ENCODE results near the gene MTHFD1L. TPM values are rescaled to one million over a fixed set of nuclear protein-coding genes. Genes with fewer than 3 reads are reported as not detected.

MTHFD1L gene
- total and polyA plus RNA-seq, 2 donors (not counting 3 experiments of a cell fraction or from before 2014, with no cell fraction given): 40.2 to 120 TPM

GRCh38 chr6:151054306-151054705 is 188.8 kb downstream of the MTHFD1L start:
- H3K4me2 ChIP-seq (ENCODE audit: insufficient read depth, low read length): no peak overlapping the region
- ChIA-PET CTCF (interaction anchor here (0.6 to 2.2 kb wide), 3 partner anchors 9 to 40 kb away, joined by 3 to 7 read pairs (median 4); no protein-coding TSS in a partner anchor), POLR2A (interaction anchor here (0.7 kb wide), 1 partner anchor 297 kb away, joined by 3 read pairs; no protein-coding TSS in a partner anchor)
- H3K4me3 ChIP-seq (replicated peaks in 1 of 3; ENCODE audit: insufficient read depth in 1 of 3, low read depth in 1 of 3, low read length in 3 of 3): no peak overlapping the region
- H3K36me3 ChIP-seq (ENCODE audit: control insufficient read depth in 2 of 2, extremely low read depth in 1 of 2, insufficient read depth in 2 of 2, low read length in 2 of 2): peaks cover 3 to 20% of the 10 kb centered on the region in 2 experiments
- no peaks in the 10 kb centered on the region for H3K79me2 ChIP-seq (ENCODE audit: control insufficient read depth, insufficient read depth, low read length)
- dilution Hi-C loops (cut with MboI; ENCODE audit: extremely low pct_ligation_motif_present, low sequenced_read_pairs) (no loop called here), intact Hi-C loops (cut with micrococcal nuclease) (no loop called here)
- no peak overlapping the region for H3K27ac ChIP-seq (ENCODE audit: insufficient read depth, low read depth, low read length)
- DNase-seq (ENCODE audit: low read depth, low spot score): peak; percentile 34
- no TSS peak for BruUV-seq (replicated peaks)
- no peaks in the 10 kb centered on the region for H3K9me3 ChIP-seq (replicated peaks; ENCODE audit: control insufficient read depth, insufficient read depth, low read length)
- FAIRE-seq: no peak
- TF ChIP-seq JUN (IDR thresholded peaks at IDR 0.05; ENCODE audit: borderline replicate concordance, insufficient read depth, insufficient read length, low read depth): no peak
- TF ChIP-seq POLR2A (IDR thresholded peaks at IDR 0.05; ENCODE audit: low read depth, low read length): no peak
- TF ChIP-seq MAX (IDR thresholded peaks at IDR 0.05; ENCODE audit: insufficient read depth, insufficient read length): no peak
- no peak for TF ChIP-seq EZH2 (IDR thresholded peaks at IDR 0.05; ENCODE audit: borderline replicate concordance, low read depth, low read length, severe bottlenecking)
- TF ChIP-seq CTCF (IDR thresholded peaks at IDR 0.05; ENCODE audit: extremely low read depth in 1 of 2, insufficient read depth in 1 of 2, low read depth in 1 of 2, low read length in 2 of 2): no peak
- TF ChIP-seq POLR2AphosphoS5 (IDR thresholded peaks at IDR 0.05; ENCODE audit: insufficient read depth, low read depth, low read length): no peak
- TF ChIP-seq FOS (IDR thresholded peaks at IDR 0.05; ENCODE audit: borderline replicate concordance, insufficient read depth, low read length): no peak
- no peak for TF ChIP-seq MYC (IDR thresholded peaks at IDR 0.05; ENCODE audit: low read depth, low read length)
- no peak for TF ChIP-seq GATA2 (IDR thresholded peaks at IDR 0.05; ENCODE audit: insufficient read depth, insufficient read length, low read depth, low read length)
- no peaks in the 10 kb centered on the region for H3K9me1 ChIP-seq (replicated peaks; ENCODE audit: control insufficient read depth, extremely low read depth, insufficient read depth, low read length)
- H3K4me1 ChIP-seq (ENCODE audit: control insufficient read depth, extremely low read depth, insufficient read depth, low read length): peaks cover 14% of the 10 kb centered on the region
- H4K20me1 ChIP-seq (replicated peaks; ENCODE audit: control insufficient read depth, extremely low read depth, insufficient read depth, low read length): no peaks in the 10 kb centered on the region
- H2AFZ ChIP-seq (ENCODE audit: low read depth, low read length): no peak overlapping the region
- no peak overlapping the region for H3K9ac ChIP-seq (replicated peaks; ENCODE audit: extremely low read depth, insufficient read depth, low read length)
- H3K27me3 ChIP-seq (ENCODE audit: control insufficient read depth in 2 of 2, insufficient read depth in 2 of 2, low read length in 2 of 2): no peaks in the 10 kb centered on the region
